HepG2 (cell line): ENCODE measurements around the gene RPS28. TPM values are rescaled to one million over a fixed set of nuclear protein-coding genes. Genes with fewer than 3 reads are reported as not detected.

ENCODE experiments used
- ASH2L ChIP-seq: fragments of 300-600, 200-600 bp; sonication (generic); IDR thresholded peaks from 2 replicates; pipeline ENCODE4 v1.7.0; 2017; ENCODE audit warnings: low read depth, mild to moderate bottlenecking, moderate library complexity, mixed read lengths, low read length; ENCODE audit not compliant: insufficient read length
- CSRNP1 ChIP-seq: sonication (generic); formaldehyde crosslinking; IDR thresholded peaks from 2 replicates; pipeline ENCODE4 v1.8.1; 2023; ENCODE audit warnings: mild to moderate bottlenecking, missing genetic modification reagents
- DMTF1 ChIP-seq: sonication (generic); formaldehyde crosslinking; IDR thresholded peaks from 2 replicates; pipeline ENCODE4 v1.4.0; 2020; ENCODE audit warnings: mild to moderate bottlenecking, missing genetic modification reagents
- E2F1 ChIP-seq: sonication (generic); formaldehyde crosslinking; IDR thresholded peaks from 2 replicates; pipeline ENCODE4 v1.5.0; 2020; ENCODE audit warnings: missing genetic modification reagents
- GMEB2 ChIP-seq: IDR thresholded peaks from 2 replicates; pipeline ENCODE4 v1.6.1; 2016; ENCODE audit warnings: missing biosample characterization, missing genetic modification reagents, low read depth
- HOXA5 ChIP-seq: sonication (generic); formaldehyde crosslinking; IDR thresholded peaks from 2 replicates; pipeline ENCODE4 v1.4.0; 2020; ENCODE audit warnings: missing genetic modification reagents
- MZF1 ChIP-seq: sonication (generic); formaldehyde crosslinking; IDR thresholded peaks from 2 replicates; pipeline ENCODE4 v1.8.1; 2023; ENCODE audit warnings: mild to moderate bottlenecking, missing genetic modification reagents, borderline replicate concordance
- PAXIP1 ChIP-seq: sonication (generic); formaldehyde crosslinking; conservative IDR thresholded peaks from 2 replicates; pipeline ENCODE4 v1.4.0; 2020; ENCODE audit warnings: mild to moderate bottlenecking, missing genetic modification reagents, moderate library complexity
- REL ChIP-seq: sonication (generic); formaldehyde crosslinking; conservative IDR thresholded peaks from 2 replicates; pipeline ENCODE4 v1.8.0; 2022; ENCODE audit warnings: mild to moderate bottlenecking, missing genetic modification reagents, moderate library complexity
- RXRB ChIP-seq: IDR thresholded peaks from 2 replicates; pipeline ENCODE4 v1.6.1; 2016; ENCODE audit warnings: borderline replicate concordance, missing genetic modification reagents, missing compliant biosample characterization
- polyA plus RNA-seq, 8 experiments: library from polyadenylated mRNA; depleted of rRNA in 3 of 8; stranded (reverse) in 7 of 8; unstranded in 1 of 8; fragments of >200 nt; fragmentation: Illumina TruSeq in 4 of 8; extraction: Trizol in 4 of 8; gene quantifications; 2 replicates each; pipeline versions ENCODE4 v1.2.1 to v1.2.3, GENCODE V29; 2011 to 2016; ENCODE audit warnings: low read depth in 4 of 8, missing spikeins in 1 of 8, mixed read lengths in 1 of 8; ENCODE audit not compliant: insufficient read depth in 1 of 8
- total RNA-seq, 5 experiments: library from RNA; depleted of rRNA; stranded (reverse); fragments of >200 nt; fragmentation: Illumina TruSeq; extraction: Trizol; gene quantifications; 2 replicates each; pipeline ENCODE4 v1.2.3, GENCODE V29; 2016; ENCODE audit warnings: low read depth in 1 of 5

The RPS28 gene
- total and polyA plus RNA-seq, 2 of the 13 experiments (the other 11 are each of a cell fraction or from before 2014, with no cell fraction given) = 281 to 545 TPM

GRCh38 chr19:8367327-8368001, 46.2 kb downstream of the RPS28 start (continued):
- TF ChIP-seq REL (CRISPR knock-in tag) (no peak), E2F1 (CRISPR knock-in tag) (no peak), ASH2L (no peak), MZF1 (CRISPR knock-in tag) (no peak), CSRNP1 (CRISPR knock-in tag) (no peak), DMTF1 (CRISPR knock-in tag) (no peak), GMEB2 (CRISPR knock-in tag) (no peak), PAXIP1 (CRISPR knock-in tag) (0 out of 2 replicates have a peak, but pooled peaks have one; percentile 16), RXRB (CRISPR knock-in tag) (peak; percentile 85), HOXA5 (CRISPR knock-in tag) (no peak)
